HCT116 (cell line): ENCODE data around the gene DDI2. TPM values are rescaled to one million over a fixed set of nuclear protein-coding genes. Genes with fewer than 3 reads are reported as not detected.

ENCODE experiments used
- ATAC-seq: fragments of 200-7000 bp; cut with Tn5 transposase; 2 replicates; pipeline ENCODE4 v1.9.1; 2020; ENCODE audit warnings: mild to moderate bottlenecking, moderate library complexity
- BruUV-seq: library from RNA; stranded (reverse); fragments of 400-500 nt; replicated peaks from 2 replicates; lab custom pipeline; 2021; lab: Mats Ljungman, UMichigan
- CTCF ChIA-PET: fragments of 300-600 bp; sonication (Branson Sonifier 250); formaldehyde crosslinking; loops from one replicate; lab custom pipeline; 2021; ENCODE audit warnings: antibody characterized with exemption; lab: Charles Lee
- POLR2A ChIA-PET: fragments of 300-600, 350-600 bp; sonication (Branson Sonifier 250); formaldehyde crosslinking; loops from one replicate; lab custom pipeline; 2021; ENCODE audit warnings: antibody characterized with exemption; lab: Charles Lee
- RAD21 ChIA-PET, 2 experiments: fragments of 300-600 bp; sonication (Branson Sonifier 250); formaldehyde crosslinking; loops; one replicate each; lab custom pipeline; 2023; ENCODE audit warnings: low total read pairs in 2 of 2; ENCODE audit not compliant: uncharacterized antibody in 2 of 2, unreplicated experiment in 2 of 2, low non-redundant PET in 1 of 2; lab: Charles Lee
- DNase-seq: peaks from one replicate; pipeline ENCODE4 v3.0.0-alpha.2; 2010; ENCODE audit warnings: low read depth, low spot score
- H2AFZ ChIP-seq: fragments of 200-600 bp; shearing (Covaris generic), sonication (generic); 2 replicates; pipeline ENCODE4 v1.6.1; 2017; ENCODE audit warnings: low read depth, mixed run types, mixed read lengths, antibody characterized with exemption, low read length; ENCODE audit not compliant: poor library complexity, severe bottlenecking
- H3K27ac ChIP-seq: 2 replicates; pipeline ENCODE4 v1.5.1; 2012; ENCODE audit warnings: low read depth, low read length
- H3K27me3 ChIP-seq: fragments of 200-600 bp; sonication (generic); 2 replicates; pipeline ENCODE4 v1.6.1; 2016; ENCODE audit warnings: mixed run types, low read length, mixed read lengths; ENCODE audit not compliant: insufficient read depth
- H3K36me3 ChIP-seq, 2 experiments: fragments of 200-500 bp in 1 of 2; fragments of 200-600 bp in 1 of 2; sonication (Bioruptor generic) in 1 of 2; sonication (generic) in 1 of 2; 2 replicates each; pipeline versions ENCODE4 v1.5.1 to v1.6.1; 2014 to 2016; ENCODE audit warnings: low read length in 2 of 2, inconsistent platforms in 1 of 2, mixed read lengths in 1 of 2, mixed run types in 1 of 2; ENCODE audit not compliant: insufficient read depth in 2 of 2, control insufficient read depth in 1 of 2
- H3K4me1 ChIP-seq, 2 experiments: fragments of 200-600 bp in 1 of 2; sonication (generic) in 1 of 2; 2 replicates each; pipeline versions ENCODE4 v1.5.1 to v1.6.1; 2012 to 2017; ENCODE audit warnings: low read length in 2 of 2, inconsistent platforms in 1 of 2, mild to moderate bottlenecking in 1 of 2, mixed read lengths in 1 of 2, mixed run types in 1 of 2, moderate library complexity in 1 of 2; ENCODE audit not compliant: insufficient read depth in 2 of 2, control insufficient read depth in 1 of 2
- H3K4me2 ChIP-seq: fragments of 200-600 bp; sonication (generic); 2 replicates; pipeline ENCODE4 v1.6.1; 2017; ENCODE audit warnings: mixed run types, low read length, mixed read lengths
- H3K4me3 ChIP-seq, 2 experiments: fragments of 200-600 bp in 1 of 2; sonication (generic) in 1 of 2; replicated peaks in 1 of 2; 2 replicates each; pipeline ENCODE4 v1.5.1; 2011 to 2016; ENCODE audit warnings: low read length in 2 of 2, control low read depth in 1 of 2, low read depth in 1 of 2, mild to moderate bottlenecking in 1 of 2, mixed read lengths in 1 of 2, mixed run types in 1 of 2
- H3K79me2 ChIP-seq: fragments of 200-600 bp; sonication (generic); 2 replicates; pipeline ENCODE4 v1.6.1; 2017; ENCODE audit warnings: mild to moderate bottlenecking, mixed run types, low read length, moderate library complexity, mixed read lengths; ENCODE audit not compliant: insufficient read depth
- H3K9ac ChIP-seq: fragments of 200-600 bp; sonication (generic); 2 replicates; pipeline ENCODE4 v1.6.1; 2016; ENCODE audit warnings: low read length, mixed read lengths
- H3K9me2 ChIP-seq: fragments of 200-600 bp; sonication (generic), shearing (Covaris generic); 2 replicates; pipeline ENCODE4 v1.6.1; 2017; ENCODE audit warnings: mixed run types, mild to moderate bottlenecking, moderate library complexity; ENCODE audit not compliant: insufficient read depth
- H3K9me3 ChIP-seq, 2 experiments: fragments of 200-500 bp in 1 of 2; fragments of 200-600 bp in 1 of 2; sonication (Bioruptor generic) in 1 of 2; sonication (generic) in 1 of 2; 2 replicates each; pipeline ENCODE4 v1.6.1; 2014 to 2017; ENCODE audit warnings: low read length in 2 of 2, mixed read lengths in 2 of 2, inconsistent platforms in 1 of 2, low read depth in 1 of 2, mild to moderate bottlenecking in 1 of 2, mixed run types in 1 of 2, moderate library complexity in 1 of 2; ENCODE audit not compliant: control insufficient read depth in 1 of 2, insufficient read depth in 1 of 2
- H4K20me1 ChIP-seq: fragments of 200-600 bp; sonication (generic), shearing (Covaris generic); 2 replicates; pipeline ENCODE4 v1.6.1; 2017; ENCODE audit warnings: mixed run types, mild to moderate bottlenecking, moderate library complexity; ENCODE audit not compliant: insufficient read depth
- CBX3 ChIP-seq: IDR thresholded peaks from 2 replicates; pipeline ENCODE4 v1.6.1; 2012; ENCODE audit warnings: low read depth
- CEBPB ChIP-seq: IDR thresholded peaks from 2 replicates; pipeline ENCODE4 v1.6.1; 2012; ENCODE audit warnings: low read depth
- EGR1 ChIP-seq: IDR thresholded peaks from 2 replicates; pipeline ENCODE4 v1.6.1; 2012; ENCODE audit warnings: low read depth
- EZH2phosphoT487 ChIP-seq: fragments of 200-600 bp; IDR thresholded peaks from 2 replicates; pipeline ENCODE4 v1.6.1; 2018; ENCODE audit warnings: antibody characterized with exemption, borderline replicate concordance
- JUND ChIP-seq: IDR thresholded peaks from 2 replicates; pipeline ENCODE4 v1.6.1; 2012
- POLR2A ChIP-seq: IDR thresholded peaks from 2 replicates; pipeline ENCODE4 v1.7.0; 2011; ENCODE audit warnings: borderline replicate concordance; ENCODE audit not compliant: insufficient read depth, insufficient read length; ENCODE audit errors: extremely low read depth
- SIN3A ChIP-seq: IDR thresholded peaks from 2 replicates; pipeline ENCODE4 v1.6.1; 2012; ENCODE audit warnings: low read depth
- SRF ChIP-seq: IDR thresholded peaks from 2 replicates; pipeline ENCODE4 v1.6.1; 2012; ENCODE audit warnings: low read depth
- TCF7L2 ChIP-seq: IDR thresholded peaks from 2 replicates; pipeline ENCODE4 v1.7.0; 2011; ENCODE audit warnings: borderline replicate concordance, inconsistent platforms; ENCODE audit not compliant: insufficient read depth, insufficient read length; ENCODE audit errors: extremely low read depth
- YY1 ChIP-seq: IDR thresholded peaks from 2 replicates; pipeline ENCODE4 v1.6.1; 2011; ENCODE audit warnings: low read length, low read depth, moderate library complexity, mild to moderate bottlenecking; ENCODE audit not compliant: insufficient replicate concordance; ENCODE audit errors: extremely low read depth
- ZFX ChIP-seq: fragments of 450-650 bp; IDR thresholded peaks from 2 replicates; pipeline ENCODE4 v1.6.1; 2017
- ZNF274 ChIP-seq: fragments of 200-500 bp; sonication (Bioruptor generic); IDR thresholded peaks from 2 replicates; pipeline ENCODE4 v1.6.1; 2014; ENCODE audit warnings: mild to moderate bottlenecking, low read depth, low read length, inconsistent platforms
- intact Hi-C: fragments of 100-400 bp; cut with micrococcal nuclease; formaldehyde crosslinking; loops from 2 replicates; pipeline ENCODE4 v1.10.0; 2022
- total RNA-seq: library from RNA; stranded (reverse); gene quantifications from one replicate; pipeline ENCODE4 v1.2.1, GENCODE V29; 2021; ENCODE audit not compliant: unreplicated experiment
- TF ChIP-seq, protein P1 (sequence below): IDR thresholded peaks from 2 replicates; pipeline ENCODE4 v1.6.1; 2012
- TF ChIP-seq, protein P2 (sequence below), 3 experiments: fragments of 200-600 bp in 1 of 3; sonication (generic) in 1 of 3; IDR thresholded peaks in 2 of 3; conservative IDR thresholded peaks in 1 of 3; 2 replicates each; pipeline ENCODE4 v1.5.1; 2012 to 2017; ENCODE audit warnings: low read depth in 2 of 3, low read length in 2 of 3, antibody characterized with exemption in 1 of 3, borderline replicate concordance in 1 of 3, control low read depth in 1 of 3, mild to moderate bottlenecking in 1 of 3, mixed read lengths in 1 of 3, mixed run types in 1 of 3, moderate library complexity in 1 of 3; ENCODE audit not compliant: insufficient read depth in 1 of 3

The DDI2 gene
- total RNA-seq, 1 experiment from 2014 or later = 26.3 TPM

DNA sequence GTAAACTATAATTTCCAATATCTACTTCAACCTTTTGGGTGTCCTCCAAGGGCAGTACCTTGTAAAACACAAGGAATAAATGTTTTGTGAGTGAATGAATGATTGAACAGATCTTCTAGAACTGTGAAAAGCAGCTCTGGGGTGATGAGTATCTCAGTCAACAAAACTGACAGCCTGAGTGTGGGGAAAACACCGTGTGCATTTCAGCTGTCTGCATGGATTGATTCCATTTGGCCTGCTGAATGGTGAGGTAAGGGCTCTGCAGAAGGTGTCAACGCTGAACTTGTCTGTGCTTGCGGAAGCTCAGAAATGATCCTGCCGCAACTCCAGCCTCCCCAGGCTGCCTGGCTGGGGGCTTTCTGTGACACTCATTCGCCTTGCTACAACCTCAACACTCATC lies 25.0 kb upstream of the DDI2 start:
- intact Hi-C loops = loop anchor here (5.0 kb wide), 1 partner anchor 400 kb away; no protein-coding TSS in a partner anchor
- Histone ChIP-seq H3K27me3 (no peaks in the 10 kb centered on the region), H3K4me3 (no peak overlapping the region), H3K4me2 (no peak overlapping the region), H3K9me3 (no peaks in the 10 kb centered on the region), H2AFZ (no peak overlapping the region), H3K4me1 (no peaks in the 10 kb centered on the region), H3K9ac (no peak overlapping the region), H3K36me3 (no peaks in the 10 kb centered on the region), H3K27ac (no peak overlapping the region), H4K20me1 (no peaks in the 10 kb centered on the region), H3K79me2 (no peaks in the 10 kb centered on the region), H3K9me2 (no peaks in the 10 kb centered on the region)
- BruUV-seq = no TSS peak
- RAD21 ChIA-PET = no interaction called here
- TF ChIP-seq TCF7L2 (no peak), CEBPB (no peak), EZH2phosphoT487 (no peak), POLR2A (no peak), CBX3 (no peak), SIN3A (no peak), SRF (no peak), ZNF274 (no peak), EGR1 (no peak), YY1 (no peak), ZFX (no peak), JUND (no peak)
- TF ChIP-seq, protein P1, sequence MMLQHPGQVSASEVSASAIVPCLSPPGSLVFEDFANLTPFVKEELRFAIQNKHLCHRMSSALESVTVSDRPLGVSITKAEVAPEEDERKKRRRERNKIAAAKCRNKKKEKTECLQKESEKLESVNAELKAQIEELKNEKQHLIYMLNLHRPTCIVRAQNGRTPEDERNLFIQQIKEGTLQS = no peak
- TF ChIP-seq, protein P2, sequence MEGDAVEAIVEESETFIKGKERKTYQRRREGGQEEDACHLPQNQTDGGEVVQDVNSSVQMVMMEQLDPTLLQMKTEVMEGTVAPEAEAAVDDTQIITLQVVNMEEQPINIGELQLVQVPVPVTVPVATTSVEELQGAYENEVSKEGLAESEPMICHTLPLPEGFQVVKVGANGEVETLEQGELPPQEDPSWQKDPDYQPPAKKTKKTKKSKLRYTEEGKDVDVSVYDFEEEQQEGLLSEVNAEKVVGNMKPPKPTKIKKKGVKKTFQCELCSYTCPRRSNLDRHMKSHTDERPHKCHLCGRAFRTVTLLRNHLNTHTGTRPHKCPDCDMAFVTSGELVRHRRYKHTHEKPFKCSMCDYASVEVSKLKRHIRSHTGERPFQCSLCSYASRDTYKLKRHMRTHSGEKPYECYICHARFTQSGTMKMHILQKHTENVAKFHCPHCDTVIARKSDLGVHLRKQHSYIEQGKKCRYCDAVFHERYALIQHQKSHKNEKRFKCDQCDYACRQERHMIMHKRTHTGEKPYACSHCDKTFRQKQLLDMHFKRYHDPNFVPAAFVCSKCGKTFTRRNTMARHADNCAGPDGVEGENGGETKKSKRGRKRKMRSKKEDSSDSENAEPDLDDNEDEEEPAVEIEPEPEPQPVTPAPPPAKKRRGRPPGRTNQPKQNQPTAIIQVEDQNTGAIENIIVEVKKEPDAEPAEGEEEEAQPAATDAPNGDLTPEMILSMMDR (IDR thresholded peaks at IDR 0.05 in 2 of 3, conservative IDR thresholded peaks at IDR 0.05 in 1 of 3; ENCODE audit: borderline replicate concordance in 1 of 3, insufficient read depth in 1 of 3, low read depth in 2 of 3, low read length in 2 of 3) = no peak
- DNase-seq (no peak), ATAC-seq (no peak)
- POLR2A ChIA-PET = no interaction called here
- CTCF ChIA-PET = interaction anchor here (1.6 kb wide), 1 partner anchor 149 kb away, joined by 8 read pairs; no protein-coding TSS in a partner anchor
